Kidney epithelial cell (primary cell): Measurements from ENCODE around the gene ZNF878. TPM values are rescaled to one million over a fixed set of nuclear protein-coding genes. Genes with fewer than 3 reads are reported as not detected.
"Not testable (repeated sequence)": the region's sequence is repeated elsewhere in the genome, so short reads cannot be mapped to it uniquely, and the experiment has no call there.

Experiments
- DNase-seq: peaks from one replicate; pipeline ENCODE4 v3.0.0-alpha.2; 2010; ENCODE audit warnings: low read depth
- H3K27me3 ChIP-seq: 2 replicates; pipeline ENCODE4 v1.6.0; 2011; ENCODE audit warnings: low read length; ENCODE audit not compliant: control insufficient read depth, insufficient read depth
- H3K36me3 ChIP-seq: 2 replicates; pipeline ENCODE4 v1.5.1; 2011; ENCODE audit warnings: low read length; ENCODE audit not compliant: control insufficient read depth, insufficient read depth
- H3K4me3 ChIP-seq: 2 replicates; pipeline ENCODE4 v1.5.1; 2011; ENCODE audit warnings: low read depth, mild to moderate bottlenecking, control low read depth, low read length
- total RNA-seq: library from RNA; depleted of rRNA; stranded (reverse); fragments of >200 nt; gene quantifications from 2 replicates; pipeline ENCODE4 v1.2.3, GENCODE V29; 2015
- TF ChIP-seq, protein P1 (sequence below): IDR thresholded peaks from 2 replicates; pipeline ENCODE4 v1.5.1; 2011; ENCODE audit warnings: mild to moderate bottlenecking, moderate library complexity, low read length, control low read depth, inconsistent platforms; ENCODE audit not compliant: insufficient read depth, poor library complexity, severe bottlenecking

ZNF878 gene
- total RNA-seq, 1 donor from 2014 or later, result 0.67 TPM

DNA sequence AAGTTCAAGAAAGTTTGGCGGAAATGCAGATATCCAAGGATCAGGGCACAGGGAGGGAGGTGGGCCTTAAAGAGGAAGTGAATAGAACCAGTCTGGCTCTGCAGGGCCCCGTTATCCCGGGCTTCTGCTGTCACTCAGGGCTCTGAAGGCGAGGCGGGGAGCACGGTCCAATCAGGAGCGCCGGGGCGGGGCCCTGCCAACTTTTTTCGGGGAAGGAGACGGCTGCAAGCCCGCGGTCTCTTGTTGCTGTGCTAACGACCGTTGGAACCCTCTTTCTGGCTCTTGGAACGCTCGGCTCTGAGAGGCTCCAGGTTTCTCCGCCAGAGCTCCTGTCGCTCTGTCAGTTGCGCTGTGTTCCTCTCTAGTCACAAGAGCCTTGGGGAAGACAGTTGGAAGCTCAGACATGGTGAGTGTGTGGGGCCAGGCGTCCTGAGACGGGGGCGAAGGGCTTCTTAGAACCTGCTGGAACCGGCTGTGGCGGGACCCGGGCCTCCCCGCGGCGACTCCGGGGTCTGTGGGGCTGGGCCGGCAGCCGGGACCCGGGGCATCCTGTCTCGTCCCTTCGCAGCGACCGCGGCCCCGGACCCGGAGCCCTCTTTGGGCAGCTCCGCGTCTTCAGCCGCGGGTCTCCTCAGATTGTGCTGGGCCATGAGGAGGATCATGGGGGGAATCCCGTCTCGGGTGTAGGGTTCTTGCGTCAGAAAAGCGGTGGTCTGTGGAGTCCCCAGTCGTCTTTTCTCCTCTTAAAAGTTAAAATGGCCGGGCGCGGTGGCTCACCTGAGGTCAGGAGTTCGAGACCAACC, 39.5 kb upstream of the ZNF878 start:
- no peaks in the 10 kb centered on the region for H3K36me3 ChIP-seq
- DNase-seq, result no peak
- TF ChIP-seq, protein P1, sequence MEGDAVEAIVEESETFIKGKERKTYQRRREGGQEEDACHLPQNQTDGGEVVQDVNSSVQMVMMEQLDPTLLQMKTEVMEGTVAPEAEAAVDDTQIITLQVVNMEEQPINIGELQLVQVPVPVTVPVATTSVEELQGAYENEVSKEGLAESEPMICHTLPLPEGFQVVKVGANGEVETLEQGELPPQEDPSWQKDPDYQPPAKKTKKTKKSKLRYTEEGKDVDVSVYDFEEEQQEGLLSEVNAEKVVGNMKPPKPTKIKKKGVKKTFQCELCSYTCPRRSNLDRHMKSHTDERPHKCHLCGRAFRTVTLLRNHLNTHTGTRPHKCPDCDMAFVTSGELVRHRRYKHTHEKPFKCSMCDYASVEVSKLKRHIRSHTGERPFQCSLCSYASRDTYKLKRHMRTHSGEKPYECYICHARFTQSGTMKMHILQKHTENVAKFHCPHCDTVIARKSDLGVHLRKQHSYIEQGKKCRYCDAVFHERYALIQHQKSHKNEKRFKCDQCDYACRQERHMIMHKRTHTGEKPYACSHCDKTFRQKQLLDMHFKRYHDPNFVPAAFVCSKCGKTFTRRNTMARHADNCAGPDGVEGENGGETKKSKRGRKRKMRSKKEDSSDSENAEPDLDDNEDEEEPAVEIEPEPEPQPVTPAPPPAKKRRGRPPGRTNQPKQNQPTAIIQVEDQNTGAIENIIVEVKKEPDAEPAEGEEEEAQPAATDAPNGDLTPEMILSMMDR, result no peak
- H3K4me3 ChIP-seq, result peak overlapping the region; percentile 41
- H3K27me3 ChIP-seq, result no peaks in the 10 kb centered on the region

DNA sequence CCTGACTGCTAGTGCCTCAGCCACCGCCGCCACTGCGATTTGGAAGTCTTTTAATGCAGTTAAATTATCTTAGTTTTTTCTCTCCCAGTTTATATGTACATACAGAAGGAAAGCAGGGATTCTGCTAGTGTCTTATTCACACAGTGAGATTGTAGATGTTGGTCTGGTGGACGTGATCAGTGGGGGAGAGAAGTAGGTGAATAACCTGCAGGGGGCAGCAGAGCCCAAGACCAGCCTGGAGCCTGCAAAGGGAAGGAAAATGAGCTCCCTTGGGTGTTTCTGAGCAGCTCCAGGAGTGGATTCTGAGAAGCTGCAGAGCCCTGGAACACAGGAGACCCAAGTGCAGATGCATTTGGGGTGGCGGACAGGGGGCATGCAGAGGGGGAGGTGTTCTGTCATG, 38.0 kb upstream of the ZNF878 start:
- DNase-seq, result no peak
- no peaks in the 10 kb centered on the region for H3K36me3 ChIP-seq
- H3K27me3 ChIP-seq, result no peaks in the 10 kb centered on the region
- no peak overlapping the region for H3K4me3 ChIP-seq
- TF ChIP-seq, protein P1, result peak; percentile 24

DNA sequence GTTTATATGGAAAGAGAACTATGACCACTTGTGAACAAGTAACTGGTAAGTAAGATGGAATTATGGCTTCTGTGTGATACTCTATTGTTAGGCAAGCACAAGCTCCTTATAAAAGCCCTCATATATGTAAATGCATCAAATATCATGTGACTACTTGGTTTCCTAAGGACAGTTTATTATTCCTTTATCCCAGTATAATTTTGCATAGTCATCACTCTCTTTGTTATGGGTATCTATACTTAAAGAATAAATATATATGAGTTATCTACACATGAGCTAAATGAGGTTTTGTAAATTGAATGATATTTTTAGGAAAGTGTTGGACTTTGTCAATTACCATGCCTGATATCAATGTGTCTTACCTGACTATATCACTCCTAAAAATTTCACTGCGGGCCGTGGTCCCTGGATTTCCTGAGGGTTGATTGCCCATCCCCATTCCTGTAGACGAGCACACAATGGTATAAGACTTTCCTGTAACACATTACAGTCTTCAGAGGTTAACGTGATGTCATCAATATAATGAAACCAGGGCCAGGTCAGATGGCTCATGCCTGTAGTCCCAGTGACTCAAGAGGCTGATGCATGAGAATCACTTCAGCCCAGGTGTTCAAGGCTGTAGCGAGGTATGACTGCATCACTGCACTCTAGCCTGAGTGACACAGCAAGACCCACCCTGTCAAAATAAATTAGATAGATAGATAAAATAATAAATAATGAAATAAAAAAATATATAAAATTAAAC, 32.5 kb upstream of the ZNF878 start:
- H3K36me3 ChIP-seq, result no peaks in the 10 kb centered on the region
- TF ChIP-seq, protein P1, result no peak
- no peak overlapping the region for H3K4me3 ChIP-seq
- H3K27me3 ChIP-seq, result no peaks in the 10 kb centered on the region
- DNase-seq, result no peak

DNA sequence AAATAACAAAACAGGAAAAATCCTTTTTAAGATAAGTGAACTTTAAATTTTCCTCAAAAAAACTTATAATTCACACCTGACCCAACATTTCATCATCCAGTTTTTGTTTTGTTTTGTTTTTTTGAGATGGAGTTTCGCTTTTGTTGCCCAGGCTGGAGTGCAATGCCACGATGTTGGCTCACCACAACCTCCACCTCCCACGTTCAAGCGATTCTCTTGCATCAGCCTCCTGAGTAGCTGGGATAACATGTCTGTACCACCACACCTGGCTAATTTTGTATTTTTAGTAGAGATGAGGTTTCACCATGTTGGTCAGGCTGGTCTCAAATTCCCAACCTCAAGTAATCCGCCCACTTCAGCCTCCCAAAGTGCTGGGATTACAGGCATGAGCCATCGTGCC, 30.6 kb upstream of the ZNF878 start:
- H3K4me3 ChIP-seq, H3K36me3 ChIP-seq, DNase-seq, H3K27me3 ChIP-seq: not testable (repeated sequence)

DNA sequence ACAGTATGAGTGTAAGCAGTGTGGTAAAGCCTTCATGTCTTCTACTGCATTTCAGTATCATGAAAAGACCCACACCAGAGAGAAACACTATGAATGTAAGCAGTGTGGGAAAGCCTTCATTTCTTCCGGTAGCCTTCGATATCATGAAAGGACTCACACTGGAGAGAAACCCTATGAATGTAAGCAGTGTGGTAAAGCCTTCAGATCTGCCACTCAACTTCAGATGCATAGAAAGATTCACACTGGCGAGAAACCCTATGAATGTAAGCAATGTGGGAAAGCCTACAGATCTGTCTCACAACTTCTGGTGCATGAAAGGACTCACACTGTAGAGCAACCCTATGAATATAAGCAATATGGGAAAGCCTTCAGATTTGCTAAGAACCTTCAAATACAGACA, 24.6 kb upstream of the ZNF878 start:
- no peak for DNase-seq
- Histone ChIP-seq H3K4me3 (no peak overlapping the region), H3K36me3 (peaks cover 2% of the 10 kb centered on the region), H3K27me3 (no peaks in the 10 kb centered on the region)
- TF ChIP-seq, protein P1, result no peak

DNA sequence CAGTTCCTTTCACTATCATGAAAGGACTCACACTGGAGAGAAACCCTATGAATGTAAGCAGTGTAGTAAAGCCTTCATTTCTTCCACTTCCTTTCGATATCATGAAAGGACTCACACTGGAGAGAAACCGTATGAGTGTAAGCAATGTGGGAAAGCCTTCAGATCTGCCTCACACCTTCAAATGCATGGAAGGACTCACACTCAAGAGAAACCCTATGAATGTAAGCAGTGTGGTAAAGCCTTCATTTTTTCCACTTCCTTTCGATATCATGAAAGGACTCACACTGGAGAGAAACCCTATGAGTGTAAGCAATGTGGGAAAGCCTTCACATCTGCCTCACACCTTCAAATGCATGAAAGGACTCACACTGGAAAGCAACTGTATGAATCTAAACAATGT, 23.6 kb upstream of the ZNF878 start:
- not testable (repeated sequence) for H3K4me3 ChIP-seq, H3K27me3 ChIP-seq, H3K36me3 ChIP-seq, DNase-seq
